H9 (cell line): ENCODE data around the gene CBLIF. TPM values are rescaled to one million over a fixed set of nuclear protein-coding genes. Genes with fewer than 3 reads are reported as not detected.

Experiments
- DNase-seq: peaks from one replicate; pipeline ENCODE4 v3.0.0-alpha.2; 2017
- H2AFZ ChIP-seq: one replicate; pipeline ENCODE4 v1.6.1; 2013; ENCODE audit warnings: mild to moderate bottlenecking, low read length, control low read depth, moderate library complexity
- H2AK5ac ChIP-seq: 2 replicates; pipeline ENCODE4 v1.6.1; 2013; ENCODE audit warnings: low read length, control low read depth, mixed read lengths; ENCODE audit not compliant: insufficient read length
- H2BK120ac ChIP-seq: one replicate; pipeline ENCODE4 v1.6.1; 2013; ENCODE audit warnings: low read depth, mild to moderate bottlenecking, low read length, control low read depth, inconsistent platforms; ENCODE audit not compliant: poor library complexity, severe bottlenecking
- H2BK12ac ChIP-seq: 2 replicates; pipeline ENCODE4 v1.6.1; 2013; ENCODE audit warnings: low read length, control low read depth, mixed read lengths, low read depth; ENCODE audit not compliant: insufficient read length
- H2BK15ac ChIP-seq: 2 replicates; pipeline ENCODE4 v1.6.1; 2013; ENCODE audit warnings: low read depth, low read length, control low read depth
- H2BK20ac ChIP-seq: one replicate; pipeline ENCODE4 v1.6.1; 2013; ENCODE audit warnings: low read depth, mild to moderate bottlenecking, low read length, control low read depth, inconsistent platforms; ENCODE audit not compliant: poor library complexity, severe bottlenecking
- H2BK5ac ChIP-seq: 2 replicates; pipeline ENCODE4 v1.6.1; 2013; ENCODE audit warnings: low read length, control low read depth, mixed read lengths; ENCODE audit not compliant: insufficient read length
- H3K14ac ChIP-seq: 2 replicates; pipeline ENCODE4 v1.6.1; 2013; ENCODE audit warnings: low read length, control low read depth; ENCODE audit not compliant: insufficient read depth
- H3K18ac ChIP-seq: 2 replicates; pipeline ENCODE4 v1.6.1; 2013; ENCODE audit warnings: low read depth, mild to moderate bottlenecking, mixed read lengths, low read length, control low read depth; ENCODE audit not compliant: insufficient read length
- H3K23ac ChIP-seq: 2 replicates; pipeline ENCODE4 v1.6.1; 2013; ENCODE audit warnings: low read length, control low read depth, mixed read lengths, low read depth; ENCODE audit not compliant: insufficient read length
- H3K23me2 ChIP-seq: 2 replicates; pipeline ENCODE4 v1.6.1; 2013; ENCODE audit warnings: low read depth, mild to moderate bottlenecking, mixed read lengths, low read length, control low read depth; ENCODE audit not compliant: insufficient read length, poor library complexity, severe bottlenecking
- H3K27ac ChIP-seq: 2 replicates; pipeline ENCODE4 v1.5.1; 2013; ENCODE audit warnings: low read length, control low read depth, mixed read lengths, low read depth; ENCODE audit not compliant: insufficient read length
- H3K27me3 ChIP-seq: 2 replicates; pipeline ENCODE4 v1.6.1; 2013; ENCODE audit warnings: low read length, control low read depth, inconsistent platforms; ENCODE audit not compliant: insufficient read depth
- H3K4ac ChIP-seq: 2 replicates; pipeline ENCODE4 v1.6.1; 2013; ENCODE audit warnings: low read depth, mild to moderate bottlenecking, control low read depth, inconsistent platforms, low read length, moderate library complexity
- H3K4me1 ChIP-seq: 2 replicates; pipeline ENCODE4 v1.6.1; 2013; ENCODE audit warnings: low read length, control low read depth, inconsistent platforms; ENCODE audit not compliant: insufficient read depth
- H3K4me2 ChIP-seq: 2 replicates; pipeline ENCODE4 v1.6.1; 2013; ENCODE audit warnings: low read length, control low read depth, mixed read lengths; ENCODE audit not compliant: insufficient read length, insufficient read depth
- H3K56ac ChIP-seq: 2 replicates; pipeline ENCODE4 v1.6.1; 2013; ENCODE audit warnings: low read depth, mild to moderate bottlenecking, mixed read lengths, low read length, control low read depth; ENCODE audit not compliant: insufficient read length
- H3K79me1 ChIP-seq: 2 replicates; pipeline ENCODE4 v1.6.1; 2013; ENCODE audit warnings: low read depth, mild to moderate bottlenecking, moderate library complexity, low read length, control low read depth, inconsistent platforms; ENCODE audit not compliant: insufficient read depth, poor library complexity, severe bottlenecking
- H3K79me2 ChIP-seq: 2 replicates; pipeline ENCODE4 v1.6.1; 2013; ENCODE audit warnings: low read length, control low read depth, inconsistent platforms; ENCODE audit not compliant: insufficient read depth
- H3K9ac ChIP-seq: 2 replicates; pipeline ENCODE4 v1.6.1; 2013; ENCODE audit warnings: low read length, control low read depth, mixed read lengths; ENCODE audit not compliant: insufficient read length; ENCODE audit errors: extremely low read depth
- H3K9me3 ChIP-seq: one replicate; pipeline ENCODE4 v1.6.1; 2013; ENCODE audit warnings: low read depth, low read length, inconsistent platforms; ENCODE audit not compliant: control insufficient read depth
- H3T11ph ChIP-seq: one replicate; pipeline ENCODE4 v1.6.1; 2013; ENCODE audit warnings: mild to moderate bottlenecking, low read length, control low read depth, inconsistent platforms
- H4K20me1 ChIP-seq: one replicate; pipeline ENCODE4 v1.6.1; 2013; ENCODE audit not compliant: control insufficient read depth, insufficient read length, insufficient read depth
- H4K5ac ChIP-seq: 2 replicates; pipeline ENCODE4 v1.6.1; 2013; ENCODE audit warnings: low read depth, mild to moderate bottlenecking, mixed read lengths, low read length, control low read depth; ENCODE audit not compliant: insufficient read length
- H4K8ac ChIP-seq: replicated peaks from 2 replicates; pipeline ENCODE4 v1.6.1; 2013; ENCODE audit warnings: low read length, control low read depth, mixed read lengths, low read depth; ENCODE audit not compliant: insufficient read length
- H4K91ac ChIP-seq: 2 replicates; pipeline ENCODE4 v1.6.1; 2013; ENCODE audit warnings: low read depth, mild to moderate bottlenecking, moderate library complexity, mixed read lengths, low read length, control low read depth; ENCODE audit not compliant: insufficient read length
- H3K27ac Mint-ChIP-seq, 3 experiments: 2 replicates in 2 of 3; 3 replicates in 1 of 3; pipeline ENCODE4 v1.8.0; 2020 to 2021; ENCODE audit warnings: mixed read lengths in 3 of 3, mild to moderate bottlenecking in 1 of 3, moderate library complexity in 1 of 3
- H3K27me3 Mint-ChIP-seq: 2 replicates; pipeline ENCODE4 v1.8.0; 2021; ENCODE audit warnings: low read depth, mild to moderate bottlenecking, moderate library complexity, mixed read lengths
- H3K36me3 Mint-ChIP-seq, 3 experiments: 2 replicates in 2 of 3; 3 replicates in 1 of 3; pipeline ENCODE4 v1.8.0; 2020 to 2021; ENCODE audit warnings: low read depth in 3 of 3, mixed read lengths in 3 of 3; ENCODE audit not compliant: insufficient read depth in 1 of 3
- H3K4me1 Mint-ChIP-seq, 2 experiments: 2 replicates each; pipeline ENCODE4 v1.8.0; 2020; ENCODE audit warnings: mixed read lengths in 2 of 2
- H3K4me3 Mint-ChIP-seq, 2 experiments: 2 replicates in 1 of 2; 3 replicates in 1 of 2; pipeline ENCODE4 v1.8.0; 2020 to 2021; ENCODE audit warnings: mild to moderate bottlenecking in 2 of 2, mixed read lengths in 2 of 2, moderate library complexity in 1 of 2
- H3K9me3 Mint-ChIP-seq, 2 experiments: 2 replicates in 1 of 2; 3 replicates in 1 of 2; pipeline ENCODE4 v1.8.0; 2020; ENCODE audit warnings: mild to moderate bottlenecking in 2 of 2, mixed read lengths in 2 of 2, moderate library complexity in 1 of 2
- WGBS: extraction: QIAGEN DNeasy Blood & Tissue Kit; methylation state at CpG from one replicate; pipeline ENCODE4 v1.1.7; 2013; ENCODE audit warnings: missing lambda C conversion rate, low lambda C conversion rate, mixed read lengths; ENCODE audit not compliant: insufficient read length; ENCODE audit errors: extremely low coverage; 5-methylcytosine and 5-hydroxymethylcytosine counted together
- total RNA-seq: library from RNA; stranded (reverse); gene quantifications from 2 replicates; pipeline ENCODE4 v1.2.1, GENCODE V29; 2021
- TF ChIP-seq, protein P1 (sequence below): fragments of 200-600 bp; sonication (generic); conservative IDR thresholded peaks from 3 replicates; pipeline ENCODE4 v1.8.0; 2021; ENCODE audit warnings: antibody characterized with exemption, mild to moderate bottlenecking

The CBLIF gene
- total RNA-seq, 1 experiment from 2014 or later: not detected

DNA sequence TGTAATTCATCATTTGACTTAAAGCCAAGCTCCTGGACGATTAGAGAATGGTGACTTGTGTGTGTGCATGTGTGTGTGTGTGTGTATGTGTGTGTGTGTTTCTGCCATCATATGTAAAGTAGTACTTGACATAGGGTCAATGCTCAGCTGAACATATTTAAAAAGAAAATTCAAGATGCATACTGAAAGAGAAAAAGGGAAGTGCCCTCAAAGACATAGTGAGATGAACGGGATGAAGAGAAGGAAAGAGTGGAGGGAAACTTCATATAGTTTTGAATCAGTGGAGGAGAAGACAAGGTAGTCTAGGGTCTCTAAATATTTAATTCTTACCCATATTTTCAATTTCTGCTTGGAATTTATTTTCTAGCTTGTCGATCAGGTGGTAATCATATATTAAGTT lies 17.0 kb upstream of the CBLIF start:
- Histone ChIP-seq H3K4ac (no peak overlapping the region), H3K27me3 (no peaks in the 10 kb centered on the region), H3K79me2 (no peaks in the 10 kb centered on the region), H3K9me3 (no peaks in the 10 kb centered on the region), H2AK5ac (no peak overlapping the region), H3K4me1 (peaks cover 3% of the 10 kb centered on the region; the same call in 1 of the 2 replicates), H3K56ac (no peak overlapping the region), H3K14ac (no peak overlapping the region), H4K5ac (no peak overlapping the region), H2BK120ac (no peak overlapping the region), H2AFZ (no peak overlapping the region), H3K23me2 (no peaks in the 10 kb centered on the region), H2BK5ac (no peak overlapping the region), H2BK20ac (no peak overlapping the region), H3K18ac (no peak overlapping the region), H3T11ph (no peak overlapping the region), H3K27ac (no peak overlapping the region), H3K9ac (no peak overlapping the region), H4K8ac (no peak overlapping the region), H3K79me1 (no peaks in the 10 kb centered on the region), H2BK15ac (no peak overlapping the region), H3K4me2 (no peak overlapping the region), H4K20me1 (no peaks in the 10 kb centered on the region), H3K23ac (no peak overlapping the region), H4K91ac (no peak overlapping the region), H2BK12ac (no peak overlapping the region)
- Mint-ChIP-seq H3K27me3 (no peaks in the 10 kb centered on the region), H3K4me3 (no peak overlapping the region), H3K9me3 (no peaks in the 10 kb centered on the region), H3K36me3 (no peaks in the 10 kb centered on the region), H3K4me1 (peaks cover 6 to 11% of the 10 kb centered on the region in 2 experiments), H3K27ac (no peak overlapping the region)
- no peak for DNase-seq
- no CpG with 5 or more reads among the region's 3 CpGs for WGBS
- TF ChIP-seq, protein P1, sequence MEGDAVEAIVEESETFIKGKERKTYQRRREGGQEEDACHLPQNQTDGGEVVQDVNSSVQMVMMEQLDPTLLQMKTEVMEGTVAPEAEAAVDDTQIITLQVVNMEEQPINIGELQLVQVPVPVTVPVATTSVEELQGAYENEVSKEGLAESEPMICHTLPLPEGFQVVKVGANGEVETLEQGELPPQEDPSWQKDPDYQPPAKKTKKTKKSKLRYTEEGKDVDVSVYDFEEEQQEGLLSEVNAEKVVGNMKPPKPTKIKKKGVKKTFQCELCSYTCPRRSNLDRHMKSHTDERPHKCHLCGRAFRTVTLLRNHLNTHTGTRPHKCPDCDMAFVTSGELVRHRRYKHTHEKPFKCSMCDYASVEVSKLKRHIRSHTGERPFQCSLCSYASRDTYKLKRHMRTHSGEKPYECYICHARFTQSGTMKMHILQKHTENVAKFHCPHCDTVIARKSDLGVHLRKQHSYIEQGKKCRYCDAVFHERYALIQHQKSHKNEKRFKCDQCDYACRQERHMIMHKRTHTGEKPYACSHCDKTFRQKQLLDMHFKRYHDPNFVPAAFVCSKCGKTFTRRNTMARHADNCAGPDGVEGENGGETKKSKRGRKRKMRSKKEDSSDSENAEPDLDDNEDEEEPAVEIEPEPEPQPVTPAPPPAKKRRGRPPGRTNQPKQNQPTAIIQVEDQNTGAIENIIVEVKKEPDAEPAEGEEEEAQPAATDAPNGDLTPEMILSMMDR: no peak
